Measurements from ENCODE around the gene COL7A1.

Gene COL7A1

GRCh38 chr3:48536785-48537184 is 58.3 kb downstream of the COL7A1 start:
- TF ChIP-seq CTCF (IDR thresholded peaks at IDR 0.05; ENCODE audit: low read depth, low read length): no peak
- Histone ChIP-seq H3K36me3 (replicated peaks; ENCODE audit: low read depth, low read length) (peaks cover 75% of the 10 kb centered on the region), H2AFZ (ENCODE audit: low read depth, low read length) (no peak overlapping the region), H3K9ac (ENCODE audit: low read length) (no peak overlapping the region), H3K27ac (ENCODE audit: low read length) (no peak overlapping the region), H3K4me3 (ENCODE audit: low read length) (no peak overlapping the region), H3K9me3 (ENCODE audit: insufficient read depth, low read length) (no peaks in the 10 kb centered on the region), H3K79me2 (ENCODE audit: low read length) (no peaks in the 10 kb centered on the region), H4K20me1 (ENCODE audit: insufficient read depth, low read length) (peaks cover 15% of the 10 kb centered on the region; the same call in 1 of the 2 replicates), H3K27me3 (ENCODE audit: low read depth, low read length) (no peaks in the 10 kb centered on the region), H3K4me2 (ENCODE audit: low read length) (no peak overlapping the region), H3K4me1 (ENCODE audit: low read length) (no peaks in the 10 kb centered on the region)

- Histone ChIP-seq H3K4me3 (ENCODE audit: low read length) (no peak overlapping the region), H3K4me2 (ENCODE audit: low read length) (no peak overlapping the region), H3K36me3 (replicated peaks; ENCODE audit: low read depth, low read length) (peaks cover 70% of the 10 kb centered on the region), H3K9ac (ENCODE audit: low read length) (no peak overlapping the region), H3K9me3 (ENCODE audit: insufficient read depth, low read length) (no peaks in the 10 kb centered on the region), H3K27ac (ENCODE audit: low read length) (no peak overlapping the region), H3K79me2 (ENCODE audit: low read length) (no peaks in the 10 kb centered on the region), H4K20me1 (ENCODE audit: insufficient read depth, low read length) (peaks cover 15% of the 10 kb centered on the region; the same call in 1 of the 2 replicates), H3K4me1 (ENCODE audit: low read length) (no peaks in the 10 kb centered on the region), H3K27me3 (ENCODE audit: low read depth, low read length) (no peaks in the 10 kb centered on the region), H2AFZ (ENCODE audit: low read depth, low read length) (no peak overlapping the region)
- TF ChIP-seq CTCF (IDR thresholded peaks at IDR 0.05; ENCODE audit: low read depth, low read length) (no peak), EZH2phosphoT487 (IDR thresholded peaks at IDR 0.05; ENCODE audit: low read depth) (no peak)
These were observed 59.0 kb downstream of the COL7A1 start for GRCh38 chr3:48536116-48536515.

- Histone ChIP-seq H3K36me3 (replicated peaks; ENCODE audit: low read depth, low read length) (peaks cover 70% of the 10 kb centered on the region), H3K9ac (ENCODE audit: low read length) (no peak overlapping the region), H3K27ac (ENCODE audit: low read length) (no peak overlapping the region), H3K79me2 (ENCODE audit: low read length) (no peaks in the 10 kb centered on the region), H4K20me1 (ENCODE audit: insufficient read depth, low read length) (peaks cover 15% of the 10 kb centered on the region; the same call in 1 of the 2 replicates), H3K9me3 (ENCODE audit: insufficient read depth, low read length) (no peaks in the 10 kb centered on the region), H3K4me2 (ENCODE audit: low read length) (no peak overlapping the region), H3K4me3 (ENCODE audit: low read length) (no peak overlapping the region), H3K27me3 (ENCODE audit: low read depth, low read length) (no peaks in the 10 kb centered on the region), H2AFZ (ENCODE audit: low read depth, low read length) (no peak overlapping the region), H3K4me1 (ENCODE audit: low read length) (no peaks in the 10 kb centered on the region)
- TF ChIP-seq CTCF (IDR thresholded peaks at IDR 0.05; ENCODE audit: low read depth, low read length) (no peak), EZH2phosphoT487 (IDR thresholded peaks at IDR 0.05; ENCODE audit: low read depth) (no peak)
These were observed 59.6 kb downstream of the COL7A1 start for GRCh38 chr3:48535578-48535977.

- H3K4me1 ChIP-seq (ENCODE audit: low read length): no peaks in the 10 kb centered on the region
- no peaks in the 10 kb centered on the region for H3K79me2 ChIP-seq (ENCODE audit: low read length)
- peaks cover 62% of the 10 kb centered on the region for H3K36me3 ChIP-seq (replicated peaks; ENCODE audit: low read depth, low read length)
- no peak overlapping the region for H2AFZ ChIP-seq (ENCODE audit: low read depth, low read length)
- H3K4me2 ChIP-seq (ENCODE audit: low read length): no peak overlapping the region
- H3K27me3 ChIP-seq (ENCODE audit: low read depth, low read length): no peaks in the 10 kb centered on the region
- H4K20me1 ChIP-seq (ENCODE audit: insufficient read depth, low read length): peaks cover under 1% of the 10 kb centered on the region; the same call in 1 of the 2 replicates
- TF ChIP-seq EZH2phosphoT487 (IDR thresholded peaks at IDR 0.05; ENCODE audit: low read depth) (no peak), CTCF (IDR thresholded peaks at IDR 0.05; ENCODE audit: low read depth, low read length) (no peak)
- H3K9me3 ChIP-seq (ENCODE audit: insufficient read depth, low read length): no peaks in the 10 kb centered on the region
- no peak overlapping the region for H3K4me3 ChIP-seq (ENCODE audit: low read length)
- no peak overlapping the region for H3K9ac ChIP-seq (ENCODE audit: low read length)
- no peak overlapping the region for H3K27ac ChIP-seq (ENCODE audit: low read length)
These were observed 62.2 kb downstream of the COL7A1 start for GRCh38 chr3:48532977-48533337.

Measured in OCI-LY3 (cell line).